Measurements from ENCODE around the gene GAL3ST1.

DNA sequence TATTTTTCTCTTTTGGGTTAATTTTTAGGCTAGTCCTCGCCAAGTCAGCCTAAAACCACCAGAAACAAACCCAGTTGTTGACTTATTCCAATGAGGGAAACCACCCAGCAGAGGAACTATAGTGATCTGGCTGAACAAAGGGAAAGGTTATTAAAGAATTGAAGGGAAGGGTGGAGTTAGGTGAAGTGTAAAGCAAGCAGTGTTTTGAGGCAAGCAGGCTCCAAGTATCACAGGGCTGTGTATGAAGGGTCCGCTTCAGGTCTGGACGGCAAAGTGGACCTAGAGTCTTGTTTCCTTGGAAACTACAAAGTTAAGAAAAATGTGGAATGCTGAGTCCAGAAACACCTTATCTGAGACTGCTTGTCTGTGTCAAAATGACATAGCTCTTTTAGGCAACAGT is 29.3 kb upstream of the GAL3ST1 start:
- TF ChIP-seq, protein P1, sequence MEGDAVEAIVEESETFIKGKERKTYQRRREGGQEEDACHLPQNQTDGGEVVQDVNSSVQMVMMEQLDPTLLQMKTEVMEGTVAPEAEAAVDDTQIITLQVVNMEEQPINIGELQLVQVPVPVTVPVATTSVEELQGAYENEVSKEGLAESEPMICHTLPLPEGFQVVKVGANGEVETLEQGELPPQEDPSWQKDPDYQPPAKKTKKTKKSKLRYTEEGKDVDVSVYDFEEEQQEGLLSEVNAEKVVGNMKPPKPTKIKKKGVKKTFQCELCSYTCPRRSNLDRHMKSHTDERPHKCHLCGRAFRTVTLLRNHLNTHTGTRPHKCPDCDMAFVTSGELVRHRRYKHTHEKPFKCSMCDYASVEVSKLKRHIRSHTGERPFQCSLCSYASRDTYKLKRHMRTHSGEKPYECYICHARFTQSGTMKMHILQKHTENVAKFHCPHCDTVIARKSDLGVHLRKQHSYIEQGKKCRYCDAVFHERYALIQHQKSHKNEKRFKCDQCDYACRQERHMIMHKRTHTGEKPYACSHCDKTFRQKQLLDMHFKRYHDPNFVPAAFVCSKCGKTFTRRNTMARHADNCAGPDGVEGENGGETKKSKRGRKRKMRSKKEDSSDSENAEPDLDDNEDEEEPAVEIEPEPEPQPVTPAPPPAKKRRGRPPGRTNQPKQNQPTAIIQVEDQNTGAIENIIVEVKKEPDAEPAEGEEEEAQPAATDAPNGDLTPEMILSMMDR (IDR thresholded peaks at IDR 0.05): no peak
- TF ChIP-seq EZH2 (IDR thresholded peaks at IDR 0.05): no peak
- no peak for TF ChIP-seq EZH2phosphoT487 (IDR thresholded peaks at IDR 0.05)

Measured in neural progenitor cell (in vitro differentiated cells).